ENCODE results near the gene DES.

GRCh38 chr2:219460424-219460926, 42.3 kb downstream of the DES start:
- TF ChIP-seq TAF1 (IDR thresholded peaks at IDR 0.05; ENCODE audit: low read depth) (no peak), EP300 (IDR thresholded peaks at IDR 0.05; ENCODE audit: borderline replicate concordance) (no peak), CEBPB (IDR thresholded peaks at IDR 0.05) (no peak)
